HepG2 (cell line): Measurements from ENCODE around the gene ZNF341. TPM values are rescaled to one million over a fixed set of nuclear protein-coding genes. Genes with fewer than 3 reads are reported as not detected.

Experiments
- ARID2 ChIP-seq: sonication (generic); formaldehyde crosslinking; IDR thresholded peaks from 2 replicates; pipeline ENCODE4 v1.8.1; 2022; ENCODE audit warnings: mild to moderate bottlenecking, missing genetic modification reagents, borderline replicate concordance
- EED ChIP-seq: sonication (generic); formaldehyde crosslinking; IDR thresholded peaks from 2 replicates; pipeline ENCODE4 v1.5.0; 2020; ENCODE audit warnings: mild to moderate bottlenecking, missing genetic modification reagents
- HNF4A ChIP-seq: sonication (generic); formaldehyde crosslinking; IDR thresholded peaks from 2 replicates; pipeline ENCODE4 v1.4.0; 2020; ENCODE audit warnings: missing genetic modification reagents
- HOXA9 ChIP-seq: sonication (generic); formaldehyde crosslinking; IDR thresholded peaks from 2 replicates; pipeline ENCODE4 v1.8.1; 2022; ENCODE audit warnings: missing genetic modification reagents, mild to moderate bottlenecking, moderate library complexity, borderline replicate concordance
- MEIS2 ChIP-seq: sonication (generic); formaldehyde crosslinking; IDR thresholded peaks from 2 replicates; pipeline ENCODE4 v1.9.0; 2021; ENCODE audit warnings: mild to moderate bottlenecking, missing genetic modification reagents
- NFIC ChIP-seq: IDR thresholded peaks from 2 replicates; pipeline ENCODE4 v1.6.1; 2012; ENCODE audit warnings: mild to moderate bottlenecking, low read length, inconsistent platforms
- PRMT3 ChIP-seq: sonication (generic); formaldehyde crosslinking; IDR thresholded peaks from 2 replicates; pipeline ENCODE4 v1.8.1; 2022; ENCODE audit warnings: low read depth, mild to moderate bottlenecking, moderate library complexity, missing genetic modification reagents, borderline replicate concordance
- REL ChIP-seq: sonication (generic); formaldehyde crosslinking; conservative IDR thresholded peaks from 2 replicates; pipeline ENCODE4 v1.8.0; 2022; ENCODE audit warnings: mild to moderate bottlenecking, missing genetic modification reagents, moderate library complexity
- SAFB2 ChIP-seq: sonication (generic); formaldehyde crosslinking; IDR thresholded peaks from 2 replicates; pipeline ENCODE4 v1.5.1; 2020; ENCODE audit warnings: missing genetic modification reagents, low read depth, mild to moderate bottlenecking, borderline replicate concordance
- SIX1 ChIP-seq: sonication (generic); formaldehyde crosslinking; IDR thresholded peaks from 2 replicates; pipeline ENCODE4 v1.4.0; 2020; ENCODE audit warnings: missing genetic modification reagents, borderline replicate concordance
- SOX13 ChIP-seq, 3 experiments: fragments of 450-650 bp in 1 of 3; sonication (generic) in 1 of 3; formaldehyde crosslinking in 1 of 3; IDR thresholded peaks in 2 of 3; conservative IDR thresholded peaks in 1 of 3; 2 replicates each; pipeline versions ENCODE4 v1.5.0 to v1.6.1; 2016 to 2020; ENCODE audit warnings: antibody characterized with exemption in 1 of 3, mild to moderate bottlenecking in 1 of 3, missing compliant biosample characterization in 1 of 3, missing genetic modification reagents in 1 of 3, moderate library complexity in 1 of 3
- SP2 ChIP-seq: sonication (generic); formaldehyde crosslinking; IDR thresholded peaks from 2 replicates; pipeline ENCODE4 v1.5.1; 2020; ENCODE audit warnings: mild to moderate bottlenecking, missing genetic modification reagents
- TCF12 ChIP-seq, 2 experiments: fragments of 450-650 bp in 1 of 2; sonication (generic) in 1 of 2; formaldehyde crosslinking in 1 of 2; IDR thresholded peaks; 2 replicates each; pipeline versions ENCODE4 v1.6.1 to v1.8.0; 2017 to 2022; ENCODE audit warnings: antibody characterized with exemption in 1 of 2, mild to moderate bottlenecking in 1 of 2, missing genetic modification reagents in 1 of 2, moderate library complexity in 1 of 2
- ZFP90 ChIP-seq: sonication (generic); formaldehyde crosslinking; IDR thresholded peaks from 2 replicates; pipeline ENCODE4 v1.8.0; 2022; ENCODE audit warnings: missing genetic modification reagents, mild to moderate bottlenecking, inconsistent platforms, borderline replicate concordance
- ZKSCAN1 ChIP-seq: fragments of 150-350 bp; IDR thresholded peaks from 2 replicates; pipeline ENCODE4 v1.6.1; 2014; ENCODE audit warnings: low read length
- ZNF326 ChIP-seq: sonication (generic); formaldehyde crosslinking; IDR thresholded peaks from 2 replicates; pipeline ENCODE4 v1.4.0; 2020; ENCODE audit warnings: missing genetic modification reagents, borderline replicate concordance
- ZNF432 ChIP-seq: sonication (generic); formaldehyde crosslinking; IDR thresholded peaks from 2 replicates; pipeline ENCODE4 v1.5.0; 2020; ENCODE audit warnings: missing genetic modification reagents, mild to moderate bottlenecking, borderline replicate concordance
- ZNF446 ChIP-seq: sonication (generic); formaldehyde crosslinking; IDR thresholded peaks from 2 replicates; pipeline ENCODE4 v1.5.0; 2020; ENCODE audit warnings: mild to moderate bottlenecking, missing genetic modification reagents
- ZNF557 ChIP-seq: sonication (generic); formaldehyde crosslinking; IDR thresholded peaks from 2 replicates; pipeline ENCODE4 v1.4.0; 2020; ENCODE audit warnings: missing genetic modification reagents
- ZNF605 ChIP-seq: sonication (generic); formaldehyde crosslinking; IDR thresholded peaks from 2 replicates; pipeline ENCODE4 v1.8.0; 2022; ENCODE audit warnings: mild to moderate bottlenecking, missing genetic modification reagents
- ZNF83 ChIP-seq: sonication (generic); formaldehyde crosslinking; IDR thresholded peaks from 2 replicates; pipeline ENCODE4 v1.4.0; 2020; ENCODE audit warnings: missing genetic modification reagents, mild to moderate bottlenecking, borderline replicate concordance
- polyA plus RNA-seq, 8 experiments: library from polyadenylated mRNA; depleted of rRNA in 3 of 8; stranded (reverse) in 7 of 8; unstranded in 1 of 8; fragments of >200 nt; fragmentation: Illumina TruSeq in 4 of 8; extraction: Trizol in 4 of 8; gene quantifications; 2 replicates each; pipeline versions ENCODE4 v1.2.1 to v1.2.3, GENCODE V29; 2011 to 2016; ENCODE audit warnings: low read depth in 4 of 8, missing spikeins in 1 of 8, mixed read lengths in 1 of 8; ENCODE audit not compliant: insufficient read depth in 1 of 8
- total RNA-seq, 5 experiments: library from RNA; depleted of rRNA; stranded (reverse); fragments of >200 nt; fragmentation: Illumina TruSeq; extraction: Trizol; gene quantifications; 2 replicates each; pipeline ENCODE4 v1.2.3, GENCODE V29; 2016; ENCODE audit warnings: low read depth in 1 of 5
- TF ChIP-seq, protein P1 (sequence below): sonication (generic); formaldehyde crosslinking; IDR thresholded peaks from 2 replicates; pipeline ENCODE4 v1.8.0; 2022; ENCODE audit warnings: missing genetic modification reagents, mild to moderate bottlenecking, moderate library complexity, borderline replicate concordance
- TF ChIP-seq, protein P2 (sequence below): IDR thresholded peaks from 2 replicates; pipeline ENCODE4 v1.6.1; 2012; ENCODE audit warnings: low read depth, low read length, improper control_type of control experiment
- TF ChIP-seq, protein P3 (sequence below): sonication (generic); formaldehyde crosslinking; IDR thresholded peaks from 2 replicates; pipeline ENCODE4 v1.5.1; 2020; ENCODE audit warnings: missing genetic modification reagents, mild to moderate bottlenecking, borderline replicate concordance

The ZNF341 gene
- total and polyA plus RNA-seq, 2 of the 13 experiments (the other 11 are each of a cell fraction or from before 2014, with no cell fraction given): 1.1 to 2.2 TPM

DNA sequence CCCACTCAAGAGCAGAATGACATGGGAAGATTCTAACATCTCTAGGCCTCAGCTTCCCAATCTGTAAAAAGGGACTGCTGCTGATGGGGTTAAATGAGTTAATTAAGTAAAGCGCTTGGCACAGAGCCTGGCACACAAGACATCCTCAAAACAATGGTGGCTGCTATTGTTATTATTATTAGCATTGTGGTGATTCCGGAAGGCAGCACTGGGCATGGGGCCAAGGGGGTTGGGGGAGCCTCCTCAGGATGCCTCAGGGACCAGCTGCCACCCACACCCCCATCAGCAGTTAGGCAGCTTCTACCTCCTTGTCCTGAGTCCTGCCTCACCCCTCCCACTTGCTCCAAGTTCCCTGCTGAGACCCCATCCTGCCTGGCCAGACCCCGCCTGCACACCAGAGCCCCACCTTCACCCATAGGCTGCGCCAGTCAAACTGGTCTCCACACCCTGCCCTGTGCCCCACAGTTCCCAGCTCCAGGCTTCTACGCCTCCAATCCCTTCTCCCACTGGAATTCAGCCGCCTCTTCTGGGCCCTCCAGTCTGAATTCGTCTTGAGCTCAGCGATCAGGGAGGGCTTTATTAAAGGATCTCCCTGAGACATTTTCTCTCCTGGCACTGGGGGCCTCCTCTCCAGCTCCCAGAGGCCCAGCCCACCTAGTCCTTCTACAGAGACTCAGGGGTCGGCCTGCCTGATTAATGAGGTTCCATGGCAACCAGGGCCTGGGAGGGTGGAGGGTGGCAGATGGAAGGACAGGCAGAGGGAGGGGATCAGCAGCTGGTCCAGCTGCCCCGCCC, 47.1 kb upstream of the ZNF341 start (continued):
- no peak for TF ChIP-seq ZNF557 (CRISPR knock-in tag)
- TF ChIP-seq ZNF446 (CRISPR knock-in tag): no peak
- TF ChIP-seq ZNF83: no peak
- 0 out of 2 replicates have a peak, but pooled peaks have one; percentile 36 for TF ChIP-seq ARID2
- 0 out of 2 replicates have a peak, but pooled peaks have one; percentile 17 for TF ChIP-seq SP2 (CRISPR knock-in tag)
- TF ChIP-seq, protein P1, sequence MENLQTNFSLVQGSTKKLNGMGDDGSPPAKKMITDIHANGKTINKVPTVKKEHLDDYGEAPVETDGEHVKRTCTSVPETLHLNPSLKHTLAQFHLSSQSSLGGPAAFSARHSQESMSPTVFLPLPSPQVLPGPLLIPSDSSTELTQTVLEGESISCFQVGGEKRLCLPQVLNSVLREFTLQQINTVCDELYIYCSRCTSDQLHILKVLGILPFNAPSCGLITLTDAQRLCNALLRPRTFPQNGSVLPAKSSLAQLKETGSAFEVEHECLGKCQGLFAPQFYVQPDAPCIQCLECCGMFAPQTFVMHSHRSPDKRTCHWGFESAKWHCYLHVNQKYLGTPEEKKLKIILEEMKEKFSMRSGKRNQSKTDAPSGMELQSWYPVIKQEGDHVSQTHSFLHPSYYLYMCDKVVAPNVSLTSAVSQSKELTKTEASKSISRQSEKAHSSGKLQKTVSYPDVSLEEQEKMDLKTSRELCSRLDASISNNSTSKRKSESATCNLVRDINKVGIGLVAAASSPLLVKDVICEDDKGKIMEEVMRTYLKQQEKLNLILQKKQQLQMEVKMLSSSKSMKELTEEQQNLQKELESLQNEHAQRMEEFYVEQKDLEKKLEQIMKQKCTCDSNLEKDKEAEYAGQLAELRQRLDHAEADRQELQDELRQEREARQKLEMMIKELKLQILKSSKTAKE (CRISPR knock-in tag): 0 out of 2 replicates have a peak, but pooled peaks have one; percentile 17
- no peak for TF ChIP-seq MEIS2 (CRISPR knock-in tag)
- no peak for TF ChIP-seq ZKSCAN1
- no peak for TF ChIP-seq HOXA9 (CRISPR knock-in tag)
- no peak for TF ChIP-seq SIX1
- TF ChIP-seq, protein P2, sequence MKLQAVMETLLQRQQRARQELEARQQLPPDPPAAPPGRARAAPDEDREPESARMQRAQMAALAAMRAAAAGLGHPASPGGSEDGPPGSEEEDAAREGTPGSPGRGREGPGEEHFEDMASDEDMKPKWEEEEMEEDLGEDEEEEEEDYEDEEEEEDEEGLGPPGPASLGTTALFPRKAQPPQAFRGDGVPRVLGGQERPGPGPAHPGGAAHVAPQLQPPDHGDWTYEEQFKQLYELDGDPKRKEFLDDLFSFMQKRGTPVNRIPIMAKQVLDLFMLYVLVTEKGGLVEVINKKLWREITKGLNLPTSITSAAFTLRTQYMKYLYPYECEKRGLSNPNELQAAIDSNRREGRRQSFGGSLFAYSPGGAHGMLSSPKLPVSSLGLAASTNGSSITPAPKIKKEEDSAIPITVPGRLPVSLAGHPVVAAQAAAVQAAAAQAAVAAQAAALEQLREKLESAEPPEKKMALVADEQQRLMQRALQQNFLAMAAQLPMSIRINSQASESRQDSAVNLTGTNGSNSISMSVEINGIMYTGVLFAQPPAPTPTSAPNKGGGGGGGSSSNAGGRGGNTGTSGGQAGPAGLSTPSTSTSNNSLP: no peak
- no peak for TF ChIP-seq SAFB2 (CRISPR knock-in tag)
- TF ChIP-seq, protein P3, sequence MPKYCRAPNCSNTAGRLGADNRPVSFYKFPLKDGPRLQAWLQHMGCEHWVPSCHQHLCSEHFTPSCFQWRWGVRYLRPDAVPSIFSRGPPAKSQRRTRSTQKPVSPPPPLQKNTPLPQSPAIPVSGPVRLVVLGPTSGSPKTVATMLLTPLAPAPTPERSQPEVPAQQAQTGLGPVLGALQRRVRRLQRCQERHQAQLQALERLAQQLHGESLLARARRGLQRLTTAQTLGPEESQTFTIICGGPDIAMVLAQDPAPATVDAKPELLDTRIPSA: no peak
- 0 out of 2 replicates have a peak, but pooled peaks have one; percentile 15 for TF ChIP-seq EED (CRISPR knock-in tag)
- TF ChIP-seq PRMT3 (CRISPR knock-in tag): no peak
- TF ChIP-seq REL: no peak; the same call in 1 of the 2 replicates
- TF ChIP-seq ZFP90 (CRISPR knock-in tag): no peak
- no peak for TF ChIP-seq ZNF326 (CRISPR knock-in tag)
- TF ChIP-seq SOX13 (IDR thresholded peaks at IDR 0.05): no peak
- no peak for TF ChIP-seq SOX13 (CRISPR knock-in tag; conservative IDR thresholded peaks at IDR 0.05 in 1 of 2, IDR thresholded peaks at IDR 0.05 in 1 of 2)
- no peak for TF ChIP-seq TCF12 (IDR thresholded peaks at IDR 0.05)
- no peak; the same call in 1 of the 2 replicates for TF ChIP-seq TCF12 (CRISPR knock-in tag; IDR thresholded peaks at IDR 0.05)
- TF ChIP-seq ZNF432 (CRISPR knock-in tag): 0 out of 2 replicates have a peak, but pooled peaks have one; percentile 19
- no peak for TF ChIP-seq NFIC
- no peak for TF ChIP-seq HNF4A (CRISPR knock-in tag)
- 0 out of 2 replicates have a peak, but pooled peaks have one; percentile 30 for TF ChIP-seq ZNF605 (CRISPR knock-in tag)
